CD4-positive, CD25-positive, alpha-beta regulatory T cell (primary cell): Measurements from ENCODE around the gene PRELP. TPM values are rescaled to one million over a fixed set of nuclear protein-coding genes. Genes with fewer than 3 reads are reported as not detected.

Source experiments
- ATAC-seq, 2 donors: fragments of 150-1000 bp; cut with Tn5 transposase; one replicate each; pipeline ENCODE4 v1.10.0; 2021; ENCODE audit warnings: low read depth in 2 of 2, moderate number of reproducible peaks in 2 of 2, moderate library complexity in 1 of 2
- DNase-seq, 3 donors: peaks; one replicate each; pipeline versions ENCODE4 v3.0.0 to v3.0.0-alpha.2; 2012 to 2022; ENCODE audit warnings: mixed read lengths in 1 of 3
- H3K27ac ChIP-seq: one replicate; pipeline ENCODE4 v1.7.0; 2013; ENCODE audit warnings: mild to moderate bottlenecking, low read length; ENCODE audit not compliant: insufficient read depth, poor library complexity, severe bottlenecking
- H3K27me3 ChIP-seq: one replicate; pipeline ENCODE4 v1.7.0; 2013; ENCODE audit warnings: low read length; ENCODE audit not compliant: control insufficient read depth, insufficient read depth
- H3K36me3 ChIP-seq: one replicate; pipeline ENCODE4 v1.7.0; 2013; ENCODE audit warnings: mild to moderate bottlenecking, low read length, moderate library complexity; ENCODE audit not compliant: control insufficient read depth, insufficient read depth
- H3K4me1 ChIP-seq: 2 replicates; pipeline ENCODE4 v1.7.0; 2013; ENCODE audit warnings: mild to moderate bottlenecking, low read length; ENCODE audit not compliant: insufficient read depth, control insufficient read depth, poor library complexity, severe bottlenecking
- H3K4me3 ChIP-seq: one replicate; pipeline ENCODE4 v1.7.0; 2013; ENCODE audit warnings: low read depth, mild to moderate bottlenecking, low read length, moderate library complexity
- H3K9me3 ChIP-seq, 2 experiments: 1 replicate in 1 of 2; 2 replicates in 1 of 2; pipeline ENCODE4 v1.7.0; 2013; ENCODE audit warnings: low read length in 2 of 2, mild to moderate bottlenecking in 1 of 2, moderate library complexity in 1 of 2; ENCODE audit not compliant: control insufficient read depth in 2 of 2
- H3K27ac Mint-ChIP-seq, 3 donors: one replicate each; pipeline ENCODE4 v1.8.0; 2020 to 2022; ENCODE audit warnings: mild to moderate bottlenecking in 3 of 3, mixed read lengths in 3 of 3, moderate library complexity in 2 of 3
- H3K27me3 Mint-ChIP-seq: one replicate; pipeline ENCODE4 v1.8.0; 2022; ENCODE audit warnings: mild to moderate bottlenecking, mixed read lengths
- H3K36me3 Mint-ChIP-seq: one replicate; pipeline ENCODE4 v1.8.0; 2020; ENCODE audit warnings: mixed read lengths
- H3K4me1 Mint-ChIP-seq, 4 donors: one replicate each; pipeline ENCODE4 v1.8.0; 2020 to 2022; ENCODE audit warnings: mixed read lengths in 4 of 4, mild to moderate bottlenecking in 1 of 4
- H3K4me3 Mint-ChIP-seq, 4 donors: one replicate each; pipeline ENCODE4 v1.8.0; 2020 to 2022; ENCODE audit warnings: mild to moderate bottlenecking in 4 of 4, mixed read lengths in 4 of 4, moderate library complexity in 3 of 4
- H3K9me3 Mint-ChIP-seq, 7 donors: one replicate each; pipeline ENCODE4 v1.8.0; 2020 to 2022; ENCODE audit warnings: mixed read lengths in 7 of 7, mild to moderate bottlenecking in 3 of 7, moderate library complexity in 2 of 7
- polyA plus RNA-seq, 4 donors: library from polyadenylated mRNA; unstranded; fragments of 300-500 nt; fragmentation: Illumina TruSeq; gene quantifications; one replicate each; pipeline ENCODE4 v1.2.3, GENCODE V29; 2021
- total RNA-seq: library from RNA; stranded (reverse); gene quantifications from one replicate; pipeline ENCODE4 v1.2.3, GENCODE V29; 2022

PRELP gene
- total and polyA plus RNA-seq, 5 donors from 2014 or later: not detected

GRCh38 chr1:203511513-203511912 is 35.9 kb downstream of the PRELP start:
- no peak overlapping the region for H3K27ac ChIP-seq
- Mint-ChIP-seq H3K4me1 (peaks cover 0 to 22% (median 1%) of the 10 kb centered on the region in 4 donors), H3K36me3 (no peaks in the 10 kb centered on the region), H3K27me3 (peaks cover 7% of the 10 kb centered on the region), H3K4me3 (no peak overlapping the region), H3K9me3 (no peaks in the 10 kb centered on the region), H3K27ac (no peak overlapping the region)
- no peaks in the 10 kb centered on the region for H3K27me3 ChIP-seq
- ATAC-seq: no peak
- no peak overlapping the region for H3K4me3 ChIP-seq
- no peaks in the 10 kb centered on the region for H3K36me3 ChIP-seq
- peaks cover 3% of the 10 kb centered on the region for H3K4me1 ChIP-seq
- no peak for DNase-seq
- no peaks in the 10 kb centered on the region for H3K9me3 ChIP-seq

GRCh38 chr1:203511930-203512329 is 36.3 kb downstream of the PRELP start:
- ATAC-seq (no peak), DNase-seq (no peak)
- H3K36me3 ChIP-seq: no peaks in the 10 kb centered on the region
- Mint-ChIP-seq H3K4me1 (peaks cover 0 to 22% (median 1%) of the 10 kb centered on the region in 4 donors), H3K4me3 (no peak overlapping the region), H3K27me3 (peaks cover 10% of the 10 kb centered on the region), H3K27ac (no peak overlapping the region), H3K36me3 (no peaks in the 10 kb centered on the region), H3K9me3 (no peaks in the 10 kb centered on the region)
- no peaks in the 10 kb centered on the region for H3K27me3 ChIP-seq
- H3K4me3 ChIP-seq: no peak overlapping the region
- no peak overlapping the region for H3K27ac ChIP-seq
- no peaks in the 10 kb centered on the region for H3K9me3 ChIP-seq
- peaks cover 3% of the 10 kb centered on the region for H3K4me1 ChIP-seq

- Mint-ChIP-seq H3K4me1 (peaks cover 0 to 22% (median 1%) of the 10 kb centered on the region in 4 donors), H3K9me3 (no peaks in the 10 kb centered on the region), H3K36me3 (no peaks in the 10 kb centered on the region), H3K27ac (peak overlapping the region in 2 of 3 donors; percentile 2 to 89), H3K27me3 (peaks cover 14% of the 10 kb centered on the region), H3K4me3 (no peak overlapping the region)
- H3K27me3 ChIP-seq: no peaks in the 10 kb centered on the region
- H3K27ac ChIP-seq: no peak overlapping the region
- peaks cover 3% of the 10 kb centered on the region for H3K4me1 ChIP-seq
- no peak overlapping the region for H3K4me3 ChIP-seq
- H3K9me3 ChIP-seq: no peaks in the 10 kb centered on the region
- no peaks in the 10 kb centered on the region for H3K36me3 ChIP-seq
- ATAC-seq (no peak), DNase-seq (no peak)
Measured at GRCh38 chr1:203512517-203512847, 36.9 kb downstream of the PRELP start.

GRCh38 chr1:203512848-203513584 is 37.4 kb downstream of the PRELP start:
- Mint-ChIP-seq H3K4me1 (peaks cover 0 to 22% (median 1%) of the 10 kb centered on the region in 4 donors), H3K4me3 (peak overlapping the region in 1 of 4 donors; percentile 7)
- peak; percentile 49 to 57 for ATAC-seq

GRCh38 chr1:203513585-203514031 is 38.0 kb downstream of the PRELP start:
- no peak for ATAC-seq
- H3K4me3 Mint-ChIP-seq: no peak overlapping the region
- H3K4me1 ChIP-seq: peaks cover 3% of the 10 kb centered on the region
- no peak for DNase-seq
- H3K4me3 ChIP-seq: no peak overlapping the region
- no peaks in the 10 kb centered on the region for H3K36me3 ChIP-seq
- peaks cover 14% of the 10 kb centered on the region for H3K27me3 Mint-ChIP-seq
- H3K4me1 Mint-ChIP-seq: peaks cover 0 to 22% (median 1%) of the 10 kb centered on the region in 4 donors
- no peaks in the 10 kb centered on the region for H3K27me3 ChIP-seq
- H3K9me3 Mint-ChIP-seq: no peaks in the 10 kb centered on the region
- H3K9me3 ChIP-seq: no peaks in the 10 kb centered on the region
- peak overlapping the region; percentile 2 to 93 (median 89) for H3K27ac Mint-ChIP-seq
- H3K36me3 Mint-ChIP-seq: no peaks in the 10 kb centered on the region
- no peak overlapping the region for H3K27ac ChIP-seq

More at GRCh38 chr1:203512848-203513584, 37.4 kb downstream of the PRELP start:
- Histone ChIP-seq H3K27me3 (no peaks in the 10 kb centered on the region), H3K4me1 (peaks cover 3% of the 10 kb centered on the region), H3K27ac (no peak overlapping the region), H3K4me3 (no peak overlapping the region), H3K9me3 (no peaks in the 10 kb centered on the region), H3K36me3 (no peaks in the 10 kb centered on the region)
- peak overlapping the region; percentile 2 to 89 (median 66) for H3K27ac Mint-ChIP-seq
- H3K36me3 Mint-ChIP-seq: no peaks in the 10 kb centered on the region
- peaks cover 14% of the 10 kb centered on the region for H3K27me3 Mint-ChIP-seq
- no peaks in the 10 kb centered on the region for H3K9me3 Mint-ChIP-seq
- peak in 1 of 3 donors; percentile 37 for DNase-seq

- Mint-ChIP-seq H3K4me3 (no peak overlapping the region), H3K4me1 (peaks cover 0 to 22% (median 1%) of the 10 kb centered on the region in 4 donors), H3K27me3 (peaks cover 14% of the 10 kb centered on the region), H3K27ac (no peak overlapping the region), H3K9me3 (no peaks in the 10 kb centered on the region), H3K36me3 (no peaks in the 10 kb centered on the region)
- Histone ChIP-seq H3K9me3 (no peaks in the 10 kb centered on the region), H3K4me1 (peaks cover 3% of the 10 kb centered on the region), H3K4me3 (no peak overlapping the region), H3K36me3 (no peaks in the 10 kb centered on the region), H3K27ac (no peak overlapping the region), H3K27me3 (no peaks in the 10 kb centered on the region)
- DNase-seq: no peak
- ATAC-seq: no peak
Measured at GRCh38 chr1:203516184-203516583, 40.6 kb downstream of the PRELP start.

GRCh38 chr1:203516906-203517305 is 41.3 kb downstream of the PRELP start:
- ATAC-seq: no peak
- Histone ChIP-seq H3K27ac (no peak overlapping the region), H3K9me3 (no peaks in the 10 kb centered on the region), H3K27me3 (no peaks in the 10 kb centered on the region), H3K4me1 (peaks cover 3% of the 10 kb centered on the region), H3K36me3 (no peaks in the 10 kb centered on the region), H3K4me3 (no peak overlapping the region)
- H3K27ac Mint-ChIP-seq: no peak overlapping the region
- H3K4me3 Mint-ChIP-seq: no peak overlapping the region
- no peaks in the 10 kb centered on the region for H3K36me3 Mint-ChIP-seq
- peaks cover 14% of the 10 kb centered on the region for H3K27me3 Mint-ChIP-seq
- no peaks in the 10 kb centered on the region for H3K9me3 Mint-ChIP-seq
- peaks cover 0 to 22% (median 1%) of the 10 kb centered on the region in 4 donors for H3K4me1 Mint-ChIP-seq
- DNase-seq: no peak
